ENCODE measurements around the gene COL24A1.
"Not testable (repeated sequence)": the region's sequence is repeated elsewhere in the genome, so short reads cannot be mapped to it uniquely, and the experiment has no call there.

Gene COL24A1

GRCh38 chr1:85976516-85977205 lies 179.9 kb downstream of the COL24A1 start:
- peak; percentile 17 for DNase-seq

- DNase-seq: peak; percentile 53
These were observed 180.6 kb downstream of the COL24A1 start for GRCh38 chr1:85975912-85976371.

- no peak for DNase-seq
These were observed 194.1 kb downstream of the COL24A1 start for GRCh38 chr1:85962457-85962856.

- no peak for DNase-seq
These were observed 198.8 kb downstream of the COL24A1 start for GRCh38 chr1:85957760-85958159.

- not testable (repeated sequence) for DNase-seq
These were observed 201.4 kb downstream of the COL24A1 start for GRCh38 chr1:85955218-85955617.

- DNase-seq: no peak
These were observed 204.1 kb downstream of the COL24A1 start for GRCh38 chr1:85952460-85952859.

GRCh38 chr1:85947186-85947585 lies 209.4 kb downstream of the COL24A1 start:
- DNase-seq: no peak

- no peak for DNase-seq
These were observed 212.6 kb downstream of the COL24A1 start for GRCh38 chr1:85943945-85944344.

GRCh38 chr1:85943526-85943925 lies 213.0 kb downstream of the COL24A1 start:
- no peak for DNase-seq

GRCh38 chr1:85940656-85941306 lies 215.8 kb downstream of the COL24A1 start:
- peak; percentile 32 for DNase-seq

- no peak for DNase-seq
These were observed 217.7 kb downstream of the COL24A1 start for GRCh38 chr1:85938829-85939228.

- no peak for DNase-seq
These were observed 220.1 kb downstream of the COL24A1 start for GRCh38 chr1:85936470-85936869.

- no peak for DNase-seq
These were observed 220.5 kb downstream of the COL24A1 start for GRCh38 chr1:85936057-85936456.

GRCh38 chr1:85935234-85935633 lies 221.3 kb downstream of the COL24A1 start:
- no peak for DNase-seq

GRCh38 chr1:85934516-85934915 lies 222.1 kb downstream of the COL24A1 start:
- no peak for DNase-seq

- DNase-seq: no peak
These were observed 222.6 kb downstream of the COL24A1 start for GRCh38 chr1:85933961-85934360.

GRCh38 chr1:85911742-85912141 lies 244.8 kb downstream of the COL24A1 start:
- no peak for DNase-seq

GRCh38 chr1:85900921-85901320 lies 255.7 kb downstream of the COL24A1 start:
- DNase-seq: no peak

- DNase-seq: no peak
These were observed 257.7 kb downstream of the COL24A1 start for GRCh38 chr1:85898861-85899260.

- DNase-seq: peak; percentile 69
These were observed 261.9 kb downstream of the COL24A1 start for GRCh38 chr1:85894651-85895050.

- DNase-seq: no peak
These were observed 264.2 kb downstream of the COL24A1 start for GRCh38 chr1:85892366-85892765.

- no peak for DNase-seq
These were observed 266.7 kb downstream of the COL24A1 start for GRCh38 chr1:85889870-85890269.

- DNase-seq: no peak
These were observed 267.7 kb downstream of the COL24A1 start for GRCh38 chr1:85888921-85889320.

GRCh38 chr1:85884372-85885035 lies 272.1 kb downstream of the COL24A1 start:
- no peak for DNase-seq

Data from right hindlimb (tissue), 1 donor.